GM12864 (cell line): ENCODE measurements around the gene LHPP.

ENCODE experiments used
- DNase-seq: peaks from one replicate; pipeline ENCODE4 v3.0.0-alpha.2; 2011; ENCODE audit warnings: low read depth
- H3K4me3 ChIP-seq: 2 replicates; pipeline ENCODE4 v1.5.1; 2011; ENCODE audit warnings: mild to moderate bottlenecking, low read depth, low read length, control low read depth
- CTCF ChIP-seq: IDR thresholded peaks from 2 replicates; pipeline ENCODE4 v1.5.1; 2011; ENCODE audit warnings: low read depth, mild to moderate bottlenecking, moderate library complexity, low read length, control low read depth, inconsistent platforms; ENCODE audit errors: missing control alignments

The LHPP gene

GRCh38 chr10:124493214-124493882, 31.7 kb downstream of the LHPP start:
- H3K4me3 ChIP-seq = no peak overlapping the region
- TF ChIP-seq CTCF = no peak
- no peak for DNase-seq

GRCh38 chr10:124494046-124494807, 32.6 kb downstream of the LHPP start:
- TF ChIP-seq CTCF = no peak
- H3K4me3 ChIP-seq = no peak overlapping the region
- no peak for DNase-seq

GRCh38 chr10:124495162-124495561, 33.5 kb downstream of the LHPP start:
- H3K4me3 ChIP-seq = no peak overlapping the region
- no peak for DNase-seq
- no peak for TF ChIP-seq CTCF

- DNase-seq = no peak
- H3K4me3 ChIP-seq = no peak overlapping the region
- no peak for TF ChIP-seq CTCF
These were observed 34.1 kb downstream of the LHPP start for GRCh38 chr10:124495725-124496124.

GRCh38 chr10:124496150-124496549, 34.5 kb downstream of the LHPP start:
- H3K4me3 ChIP-seq = no peak overlapping the region
- no peak for DNase-seq
- no peak for TF ChIP-seq CTCF

- no peak for TF ChIP-seq CTCF
- DNase-seq = no peak
- no peak overlapping the region for H3K4me3 ChIP-seq
These were observed 35.0 kb downstream of the LHPP start for GRCh38 chr10:124496620-124497019.
